ENCODE data around the gene RIPPLY2. TPM values are rescaled to one million over a fixed set of nuclear protein-coding genes. Genes with fewer than 3 reads are reported as not detected.

Gene RIPPLY2
- total and polyA plus RNA-seq, 9 of the 15 experiments (the other 6 are each of a cell fraction or from before 2014, with no cell fraction given): not detected

GRCh38 chr6:83905648-83906047 lies 52.5 kb downstream of the RIPPLY2 start (continued):
- no peak for TF ChIP-seq SIN3A (IDR thresholded peaks at IDR 0.05; ENCODE audit: borderline replicate concordance in 2 of 2, control insufficient read depth in 1 of 2, low read depth in 2 of 2, low read length in 2 of 2)
- TF ChIP-seq, protein P1, sequence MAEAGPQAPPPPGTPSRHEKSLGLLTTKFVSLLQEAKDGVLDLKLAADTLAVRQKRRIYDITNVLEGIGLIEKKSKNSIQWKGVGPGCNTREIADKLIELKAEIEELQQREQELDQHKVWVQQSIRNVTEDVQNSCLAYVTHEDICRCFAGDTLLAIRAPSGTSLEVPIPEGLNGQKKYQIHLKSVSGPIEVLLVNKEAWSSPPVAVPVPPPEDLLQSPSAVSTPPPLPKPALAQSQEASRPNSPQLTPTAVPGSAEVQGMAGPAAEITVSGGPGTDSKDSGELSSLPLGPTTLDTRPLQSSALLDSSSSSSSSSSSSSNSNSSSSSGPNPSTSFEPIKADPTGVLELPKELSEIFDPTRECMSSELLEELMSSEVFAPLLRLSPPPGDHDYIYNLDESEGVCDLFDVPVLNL (CRISPR knock-in tag; IDR thresholded peaks at IDR 0.05; ENCODE audit: low read depth): no peak

Other genes starting within 250 kb of the RIPPLY2 start
- gene SNAP91, start 144.3 kb upstream of the RIPPLY2 start, total RNA-seq (2014; rRNA removed): not detected in 2 replicates
- not detected in 2 replicates for gene SNAP91, start 144.3 kb upstream of the RIPPLY2 start, total RNA-seq (2014; rRNA removed; fragmentation: Illumina TruSeq; extraction: Trizol)
- not detected in 2 replicates for gene SNAP91, start 144.3 kb upstream of the RIPPLY2 start, total RNA-seq (2015; rRNA removed; fragmentation: Illumina TruSeq; extraction: Trizol)
- gene SNAP91, start 144.3 kb upstream of the RIPPLY2 start, total RNA-seq (2021): not detected in 2 replicates
- gene SNAP91, start 144.3 kb upstream of the RIPPLY2 start, polyA plus RNA-seq (2011; rRNA removed): not detected in 2 replicates
- not detected in 2 replicates for gene SNAP91, start 144.3 kb upstream of the RIPPLY2 start, polyA plus RNA-seq (2014; fragmentation: Illumina TruSeq; extraction: Trizol)
- gene SNAP91, start 144.3 kb upstream of the RIPPLY2 start, polyA plus RNA-seq (2014; fragmentation: Nextera tagmentation; extraction: Ambion mirVana): not detected
- gene SNAP91, start 144.3 kb upstream of the RIPPLY2 start, polyA plus RNA-seq (2014; rRNA removed): not detected in 2 replicates
- 12.4 and 19.3 TPM in 2 replicates for gene CYB5R4, start 6.3 kb downstream of the RIPPLY2 start, total RNA-seq (2014; rRNA removed)
- 19.0 and 21.2 TPM in 2 replicates for gene CYB5R4, start 6.3 kb downstream of the RIPPLY2 start, total RNA-seq (2014; rRNA removed; fragmentation: Illumina TruSeq; extraction: Trizol)
- gene CYB5R4, start 6.3 kb downstream of the RIPPLY2 start, total RNA-seq (2015; rRNA removed; fragmentation: Illumina TruSeq; extraction: Trizol): 16.9 and 17.4 TPM in 2 replicates
- 22.4 and 24.2 TPM in 2 replicates for gene CYB5R4, start 6.3 kb downstream of the RIPPLY2 start, total RNA-seq (2021)
- 17.6 and 23.1 TPM in 2 replicates for gene CYB5R4, start 6.3 kb downstream of the RIPPLY2 start, polyA plus RNA-seq (2011; rRNA removed)
- 14.8 and 18.4 TPM in 2 replicates for gene CYB5R4, start 6.3 kb downstream of the RIPPLY2 start, polyA plus RNA-seq (2014; fragmentation: Illumina TruSeq; extraction: Trizol)
- gene CYB5R4, start 6.3 kb downstream of the RIPPLY2 start, polyA plus RNA-seq (2014; fragmentation: Nextera tagmentation; extraction: Ambion mirVana): 10 to 100 TPM in 1 of 2 experiments, 1 to 10 TPM in 1; 5.9 to 10.1 TPM
- gene CYB5R4, start 6.3 kb downstream of the RIPPLY2 start, polyA plus RNA-seq (2014; rRNA removed): 14.5 and 19.0 TPM in 2 replicates
- gene MRAP2, start 180.4 kb downstream of the RIPPLY2 start, total RNA-seq (2014; rRNA removed): 7.8 and 8.6 TPM in 2 replicates
- gene MRAP2, start 180.4 kb downstream of the RIPPLY2 start, total RNA-seq (2014; rRNA removed; fragmentation: Illumina TruSeq; extraction: Trizol): 12.0 and 15.3 TPM in 2 replicates
- gene MRAP2, start 180.4 kb downstream of the RIPPLY2 start, total RNA-seq (2015; rRNA removed; fragmentation: Illumina TruSeq; extraction: Trizol): 11.8 and 12.6 TPM in 2 replicates
- gene MRAP2, start 180.4 kb downstream of the RIPPLY2 start, total RNA-seq (2021): 7.4 and 8.7 TPM in 2 replicates
- 30.7 and 38.9 TPM in 2 replicates for gene MRAP2, start 180.4 kb downstream of the RIPPLY2 start, polyA plus RNA-seq (2011; rRNA removed)
- 10.9 and 12.1 TPM in 2 replicates for gene MRAP2, start 180.4 kb downstream of the RIPPLY2 start, polyA plus RNA-seq (2014; fragmentation: Illumina TruSeq; extraction: Trizol)
- gene MRAP2, start 180.4 kb downstream of the RIPPLY2 start, polyA plus RNA-seq (2014; fragmentation: Nextera tagmentation; extraction: Ambion mirVana): 1 to 10 TPM; 5.9 to 6.8 TPM
- gene MRAP2, start 180.4 kb downstream of the RIPPLY2 start, polyA plus RNA-seq (2014; rRNA removed): 8.0 and 9.3 TPM in 2 replicates